ENCODE data around the gene CLMN.

DNA sequence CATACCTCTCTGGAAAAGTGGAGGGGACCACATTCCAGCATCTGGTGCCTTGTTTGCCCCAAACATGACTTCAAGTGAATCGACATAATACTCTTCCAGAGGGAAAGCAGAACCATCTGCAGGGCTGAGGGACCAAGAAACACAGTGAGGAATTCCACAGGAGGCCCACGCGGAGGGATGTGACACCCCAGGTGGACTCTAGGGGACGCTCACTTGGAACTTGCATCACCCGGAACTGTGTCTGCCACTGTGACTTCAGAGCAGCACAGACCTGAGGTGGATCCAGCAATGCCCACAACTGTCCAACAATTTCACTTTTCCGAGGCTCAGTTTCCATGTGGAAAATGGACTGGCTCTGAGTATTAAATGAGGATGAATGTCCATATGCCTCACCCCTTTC lies 14.3 kb upstream of the CLMN start:
- no peak for TF ChIP-seq EZH2 (IDR thresholded peaks at IDR 0.05; ENCODE audit: borderline replicate concordance, low read depth, low read length, poor library complexity, severe bottlenecking)
- TF ChIP-seq, protein P1, sequence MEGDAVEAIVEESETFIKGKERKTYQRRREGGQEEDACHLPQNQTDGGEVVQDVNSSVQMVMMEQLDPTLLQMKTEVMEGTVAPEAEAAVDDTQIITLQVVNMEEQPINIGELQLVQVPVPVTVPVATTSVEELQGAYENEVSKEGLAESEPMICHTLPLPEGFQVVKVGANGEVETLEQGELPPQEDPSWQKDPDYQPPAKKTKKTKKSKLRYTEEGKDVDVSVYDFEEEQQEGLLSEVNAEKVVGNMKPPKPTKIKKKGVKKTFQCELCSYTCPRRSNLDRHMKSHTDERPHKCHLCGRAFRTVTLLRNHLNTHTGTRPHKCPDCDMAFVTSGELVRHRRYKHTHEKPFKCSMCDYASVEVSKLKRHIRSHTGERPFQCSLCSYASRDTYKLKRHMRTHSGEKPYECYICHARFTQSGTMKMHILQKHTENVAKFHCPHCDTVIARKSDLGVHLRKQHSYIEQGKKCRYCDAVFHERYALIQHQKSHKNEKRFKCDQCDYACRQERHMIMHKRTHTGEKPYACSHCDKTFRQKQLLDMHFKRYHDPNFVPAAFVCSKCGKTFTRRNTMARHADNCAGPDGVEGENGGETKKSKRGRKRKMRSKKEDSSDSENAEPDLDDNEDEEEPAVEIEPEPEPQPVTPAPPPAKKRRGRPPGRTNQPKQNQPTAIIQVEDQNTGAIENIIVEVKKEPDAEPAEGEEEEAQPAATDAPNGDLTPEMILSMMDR (conservative IDR thresholded peaks at IDR 0.05; ENCODE audit: low read depth, low read length): no peak
